ENCODE results near the gene MYO1G.

The MYO1G gene

DNA sequence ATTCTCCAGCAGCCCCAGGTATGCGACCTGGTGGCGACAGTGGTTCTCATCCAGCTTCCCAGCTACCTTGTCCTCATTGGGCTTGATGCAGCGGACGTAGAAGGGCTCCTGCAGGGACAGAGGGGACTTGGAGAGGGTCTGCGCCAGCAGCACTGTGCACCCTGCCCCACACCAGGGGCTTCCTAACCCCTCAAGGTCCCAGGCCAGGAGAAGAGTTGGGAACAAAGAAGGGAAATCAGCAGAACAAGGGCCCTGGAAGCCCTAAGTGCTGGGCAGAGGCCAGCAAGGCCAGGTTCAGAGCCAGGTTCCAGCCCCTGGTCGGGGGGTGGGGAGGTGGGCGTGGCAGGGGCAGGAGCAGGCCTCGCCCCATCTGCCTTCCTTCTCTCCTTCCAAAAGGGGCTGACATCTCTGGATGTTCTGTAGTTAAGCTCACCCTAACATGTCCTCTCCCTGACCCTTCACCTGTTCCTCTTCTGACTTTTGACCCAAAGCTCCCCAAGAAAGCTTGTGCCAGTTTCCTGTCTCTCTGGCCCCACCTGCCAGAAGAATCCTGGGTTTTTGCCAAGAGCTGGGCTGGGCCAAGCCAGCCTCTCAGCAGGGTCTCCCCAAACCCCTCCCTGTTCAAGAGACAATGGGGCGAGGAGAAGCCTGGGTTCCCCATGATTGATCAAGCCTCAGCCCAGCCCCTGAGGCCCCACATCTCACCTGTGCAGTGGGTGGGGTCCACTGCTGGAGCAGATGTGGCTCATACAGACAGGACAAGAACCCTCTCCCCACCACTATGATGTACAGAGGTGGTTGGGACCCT is 11.9 kb downstream of the MYO1G start:
- Mint-ChIP-seq H3K36me3 (peaks cover 100% of the 10 kb centered on the region), H3K9me3 (no peaks in the 10 kb centered on the region), H3K27ac (peak overlapping the region; percentile 94), H3K4me3 (no peak overlapping the region), H3K4me1 (peaks cover 44% of the 10 kb centered on the region)
- ATAC-seq (no peak), DNase-seq (ENCODE audit: low spot score in 2 of 2) (no peak)

DNA sequence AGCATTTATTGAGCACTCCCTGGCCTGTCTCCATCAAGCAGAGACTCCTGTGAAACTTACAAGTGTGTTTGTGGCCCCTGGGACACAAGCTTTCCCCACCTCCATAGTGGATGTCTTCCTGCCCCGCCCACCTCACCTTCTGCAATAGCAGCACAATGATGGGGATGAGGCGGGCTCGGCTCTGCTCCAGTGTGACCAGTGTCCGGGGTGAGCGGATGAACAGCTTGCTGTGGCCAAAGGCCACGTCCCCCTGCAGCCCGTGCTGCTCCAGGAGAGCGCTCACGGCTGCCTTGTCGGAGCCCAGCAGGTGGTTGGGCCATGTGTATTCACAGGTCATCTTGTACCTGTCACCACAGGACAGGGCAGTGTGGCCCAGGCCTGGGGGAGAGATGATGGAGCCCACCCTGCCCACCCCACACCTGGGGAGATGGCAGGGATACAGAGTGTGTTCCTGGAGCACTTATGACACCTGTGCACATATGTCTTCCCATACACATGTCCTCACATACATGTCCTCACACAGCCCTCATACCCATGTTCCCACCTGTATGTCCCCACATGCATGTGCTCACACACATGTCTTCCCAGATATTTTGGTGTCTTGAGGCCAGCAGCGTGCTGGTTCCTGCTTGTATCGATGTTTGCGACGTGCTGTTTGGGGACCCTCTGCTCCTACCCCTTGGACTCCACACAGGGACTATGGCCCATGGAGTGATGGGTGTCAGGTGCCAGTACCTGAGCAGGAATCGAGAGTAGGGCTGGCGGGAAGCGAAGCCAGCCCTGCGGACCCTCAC is 12.7 kb downstream of the MYO1G start:
- DNase-seq (ENCODE audit: low spot score in 2 of 2) (peak in 1 of 2 donors; percentile 58), ATAC-seq (no peak)
- Mint-ChIP-seq H3K36me3 (peaks cover 98% of the 10 kb centered on the region), H3K27ac (peak overlapping the region; percentile 37), H3K4me3 (no peak overlapping the region), H3K9me3 (no peaks in the 10 kb centered on the region), H3K4me1 (peaks cover 39% of the 10 kb centered on the region)

DNA sequence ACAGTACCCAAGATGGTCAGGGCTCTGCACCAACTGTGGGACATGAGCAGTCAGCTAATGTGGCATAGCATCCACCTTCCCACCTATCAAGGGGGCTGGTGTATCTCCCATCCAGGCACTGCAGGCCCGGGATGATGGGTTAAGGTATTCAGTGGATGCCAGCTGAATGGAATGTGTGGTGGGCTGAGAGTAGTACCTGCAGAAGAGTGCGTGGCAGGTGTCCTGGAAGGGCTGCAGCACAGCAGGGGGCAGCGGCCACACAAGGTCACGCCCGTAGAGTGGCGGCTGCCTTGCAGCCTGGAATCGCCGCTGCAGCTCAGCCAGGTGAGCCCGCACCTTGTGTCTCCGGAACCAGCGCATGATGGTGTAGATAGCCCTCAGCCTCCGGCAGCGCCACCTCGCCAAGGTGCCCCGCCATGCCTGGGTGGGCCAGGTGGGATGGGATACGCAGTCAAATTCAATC is 13.3 kb downstream of the MYO1G start:
- H3K4me1 Mint-ChIP-seq, result peaks cover 42% of the 10 kb centered on the region
- DNase-seq (ENCODE audit: low spot score in 2 of 2) (no peak), ATAC-seq (no peak)
- peaks cover 96% of the 10 kb centered on the region for H3K36me3 Mint-ChIP-seq
- peak overlapping the region; percentile 3 for H3K4me3 Mint-ChIP-seq
- no peaks in the 10 kb centered on the region for H3K9me3 Mint-ChIP-seq
- H3K27ac Mint-ChIP-seq, result peak overlapping the region; percentile 88

DNA sequence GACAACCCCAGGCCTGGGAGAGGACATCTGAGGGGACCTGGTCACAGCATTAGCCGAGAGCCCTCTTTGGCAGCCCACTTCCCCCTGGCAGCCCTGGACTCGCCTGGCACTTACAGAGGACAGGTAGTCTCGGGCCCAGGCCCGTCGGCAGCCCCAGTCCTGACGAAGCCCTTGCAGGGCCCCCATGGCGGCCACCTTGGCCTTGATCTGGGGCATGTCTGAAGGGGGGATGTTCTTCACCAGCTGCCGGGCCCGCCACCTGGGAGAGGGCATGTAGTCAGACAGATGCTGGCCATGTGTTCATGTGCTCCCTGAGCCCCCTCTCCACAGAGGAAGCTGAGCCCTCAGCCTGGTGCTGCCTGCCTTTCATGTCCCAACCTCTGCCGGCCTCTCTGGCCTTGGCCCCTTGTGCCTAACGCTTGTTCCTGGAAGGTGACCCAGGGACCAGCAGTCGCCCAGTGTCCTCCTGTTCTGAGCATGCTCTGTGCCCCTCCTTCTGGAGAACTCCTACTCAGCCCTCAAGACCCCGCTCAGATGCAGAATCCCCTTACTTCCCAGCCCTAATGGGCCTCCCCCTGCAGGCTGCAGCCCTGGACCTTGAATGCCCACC is 13.9 kb downstream of the MYO1G start:
- Mint-ChIP-seq H3K4me3 (peak overlapping the region; percentile 3), H3K4me1 (peaks cover 47% of the 10 kb centered on the region), H3K27ac (peak overlapping the region; percentile 88), H3K36me3 (peaks cover 96% of the 10 kb centered on the region), H3K9me3 (no peaks in the 10 kb centered on the region)
- ATAC-seq, result no peak
- peak in 1 of 2 donors; percentile 64 for DNase-seq (ENCODE audit: low spot score in 2 of 2)

DNA sequence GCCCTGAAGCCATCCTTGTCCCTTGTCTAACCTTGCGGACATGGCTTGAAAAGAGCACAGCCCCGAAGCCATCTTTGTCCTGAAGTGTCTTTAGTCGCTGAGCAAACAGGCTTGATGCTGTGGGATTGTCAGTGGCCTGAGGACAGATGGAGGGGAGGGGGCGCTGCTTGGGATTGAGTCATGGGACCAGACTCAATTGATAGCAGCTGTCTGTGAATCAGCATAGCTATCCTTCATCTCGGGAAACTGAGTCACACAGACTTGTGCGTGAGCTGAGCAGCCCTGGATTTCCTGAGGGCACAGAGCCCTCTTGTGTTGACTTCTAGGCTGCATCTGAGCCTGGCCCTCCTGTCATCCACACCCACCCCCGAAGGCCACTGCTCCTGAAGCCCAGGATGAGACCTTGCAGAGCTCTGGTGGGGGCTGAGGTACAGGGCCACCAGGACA is 14.4 kb downstream of the MYO1G start:
- peak overlapping the region; percentile 88 for H3K27ac Mint-ChIP-seq
- no peak overlapping the region for H3K4me3 Mint-ChIP-seq
- ATAC-seq (peak; percentile 15), DNase-seq (ENCODE audit: low spot score in 2 of 2) (no peak)
- peaks cover 51% of the 10 kb centered on the region for H3K4me1 Mint-ChIP-seq
- peaks cover 96% of the 10 kb centered on the region for H3K36me3 Mint-ChIP-seq
- H3K9me3 Mint-ChIP-seq, result no peaks in the 10 kb centered on the region

DNA sequence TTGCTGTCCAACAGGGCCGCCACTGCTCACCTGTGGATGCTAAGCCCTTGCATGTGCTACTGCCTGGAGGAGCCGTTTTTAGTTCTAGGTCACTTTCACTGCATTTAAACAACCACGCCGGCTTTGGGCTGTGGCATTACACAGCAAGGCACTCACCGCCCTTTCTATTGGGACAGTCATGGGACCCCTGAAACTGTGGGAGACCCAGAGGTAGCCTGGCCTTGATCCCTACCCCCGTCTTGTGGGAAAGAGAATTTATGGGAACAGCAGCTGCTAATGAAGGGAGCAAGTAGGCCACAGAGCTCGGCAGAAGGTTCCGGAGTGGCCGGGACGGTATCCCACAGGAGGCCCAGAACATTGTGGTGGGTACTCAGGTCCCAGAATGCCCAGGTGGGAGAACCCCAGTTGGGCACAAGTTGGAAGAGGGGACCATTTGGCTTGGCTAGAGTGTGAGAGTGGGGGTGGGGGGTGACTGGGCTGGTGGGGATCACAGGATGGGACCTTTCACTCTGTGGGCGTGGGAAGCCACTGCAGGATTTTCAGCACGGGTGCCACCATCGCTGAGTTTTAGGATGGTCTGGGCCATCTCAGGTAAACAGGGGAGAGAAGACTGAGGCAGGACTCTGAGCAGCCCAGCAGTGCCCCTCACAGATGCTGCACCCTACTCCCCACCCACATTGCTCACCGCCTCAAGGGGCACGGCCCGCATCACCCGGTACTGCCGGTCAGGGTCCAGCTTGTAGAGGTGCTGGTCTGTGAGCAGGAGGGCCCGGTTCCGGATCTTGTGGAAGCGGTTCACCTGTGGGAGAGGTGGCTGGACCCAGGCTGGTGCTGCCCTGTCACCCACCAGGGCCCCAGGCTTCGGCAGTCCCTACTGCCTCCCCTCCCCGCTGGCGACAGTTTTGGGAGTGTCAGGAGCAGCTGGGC is 15.2 kb downstream of the MYO1G start:
- peaks cover 96% of the 10 kb centered on the region for H3K36me3 Mint-ChIP-seq
- ATAC-seq (peak; percentile 2), DNase-seq (ENCODE audit: low spot score in 2 of 2) (peak in 1 of 2 donors; percentile 51)
- no peak overlapping the region for H3K4me3 Mint-ChIP-seq
- H3K4me1 Mint-ChIP-seq, result peaks cover 55% of the 10 kb centered on the region
- peak overlapping the region; percentile 88 for H3K27ac Mint-ChIP-seq
- H3K9me3 Mint-ChIP-seq, result no peaks in the 10 kb centered on the region

DNA sequence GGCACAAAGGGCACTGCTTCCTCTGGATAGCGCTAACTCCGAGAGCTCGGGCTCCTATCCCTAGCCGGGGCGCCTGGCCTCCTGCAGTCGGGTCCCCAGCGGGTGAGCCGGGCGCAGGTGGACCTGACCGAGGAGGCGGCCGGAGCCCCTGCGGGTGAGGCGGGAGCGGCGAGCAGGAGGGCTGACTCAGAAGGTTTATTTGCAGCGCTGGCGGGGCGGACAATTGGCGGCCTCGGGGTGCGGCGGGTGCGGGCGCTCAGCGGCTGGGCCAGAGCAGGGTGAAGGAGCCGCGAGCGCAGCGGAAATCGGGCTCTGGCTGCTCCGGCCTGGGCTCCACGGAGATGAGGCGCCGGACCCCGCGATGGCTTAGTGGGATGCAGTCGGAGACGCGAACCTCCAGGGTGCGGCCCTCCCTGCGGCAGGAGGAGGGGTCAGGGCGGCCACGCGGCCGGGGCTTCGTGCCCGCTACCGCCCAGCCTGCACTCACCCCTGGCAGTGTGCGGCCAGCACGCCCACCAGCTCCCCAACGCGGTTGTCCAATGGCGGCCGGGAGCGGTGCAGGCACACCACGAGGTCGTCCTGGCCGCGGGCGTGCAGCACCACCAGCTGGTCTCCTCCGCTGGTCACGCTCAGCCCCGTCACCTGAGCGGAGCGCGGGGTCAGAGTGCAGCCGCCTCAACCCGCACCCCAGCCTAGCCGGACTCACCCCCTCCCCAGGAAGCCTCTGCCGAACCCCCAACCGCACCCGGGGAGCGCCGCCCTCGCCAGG is 16.1 kb downstream of the MYO1G start:
- no peaks in the 10 kb centered on the region for H3K9me3 Mint-ChIP-seq
- H3K4me1 Mint-ChIP-seq, result peaks cover 50% of the 10 kb centered on the region
- no peak overlapping the region for H3K4me3 Mint-ChIP-seq
- DNase-seq (ENCODE audit: low spot score in 2 of 2), result peak in 1 of 2 donors; percentile 54
- peak overlapping the region; percentile 88 for H3K27ac Mint-ChIP-seq
- ATAC-seq, result peak; percentile 1
- H3K36me3 Mint-ChIP-seq, result peaks cover 96% of the 10 kb centered on the region

DNA sequence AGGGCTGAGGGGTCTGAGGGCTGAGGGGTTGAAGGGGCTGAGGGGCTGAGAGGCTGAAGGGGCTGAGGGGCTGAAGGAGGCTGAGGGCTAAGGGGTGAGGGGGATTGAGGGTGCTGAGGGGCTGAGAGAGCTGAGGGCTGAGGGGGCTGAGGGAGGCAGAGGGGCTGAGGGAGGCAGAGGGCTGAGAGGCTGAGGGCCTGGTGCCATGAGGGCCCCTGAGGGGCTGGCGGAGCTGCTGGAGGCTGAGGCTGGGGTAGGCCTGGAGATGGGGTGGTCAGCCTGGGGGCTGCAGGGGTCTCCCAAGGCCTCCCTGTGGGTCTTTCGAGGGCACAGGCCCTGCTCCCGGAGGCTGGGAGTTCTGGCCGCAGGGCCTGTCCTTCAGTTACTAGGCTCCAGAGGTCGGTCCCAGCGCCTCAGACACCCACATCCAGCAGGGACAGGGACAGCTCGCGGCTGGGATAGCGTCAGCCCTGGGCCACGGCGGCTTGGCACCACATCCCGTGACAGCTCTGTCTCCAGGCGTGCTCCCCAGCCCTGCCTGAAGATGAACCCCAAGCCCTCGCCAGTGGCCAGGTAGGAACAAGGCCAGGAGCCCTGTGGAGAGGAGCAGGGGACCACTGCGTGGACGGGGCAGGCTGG is 16.9 kb downstream of the MYO1G start:
- peak in 1 of 2 donors; percentile 60 for DNase-seq (ENCODE audit: low spot score in 2 of 2)
- no peak overlapping the region for H3K4me3 Mint-ChIP-seq
- peaks cover 96% of the 10 kb centered on the region for H3K36me3 Mint-ChIP-seq
- peak; percentile 45 for ATAC-seq
- H3K9me3 Mint-ChIP-seq, result no peaks in the 10 kb centered on the region
- peaks cover 49% of the 10 kb centered on the region for H3K4me1 Mint-ChIP-seq
- peak overlapping the region; percentile 88 for H3K27ac Mint-ChIP-seq

DNA sequence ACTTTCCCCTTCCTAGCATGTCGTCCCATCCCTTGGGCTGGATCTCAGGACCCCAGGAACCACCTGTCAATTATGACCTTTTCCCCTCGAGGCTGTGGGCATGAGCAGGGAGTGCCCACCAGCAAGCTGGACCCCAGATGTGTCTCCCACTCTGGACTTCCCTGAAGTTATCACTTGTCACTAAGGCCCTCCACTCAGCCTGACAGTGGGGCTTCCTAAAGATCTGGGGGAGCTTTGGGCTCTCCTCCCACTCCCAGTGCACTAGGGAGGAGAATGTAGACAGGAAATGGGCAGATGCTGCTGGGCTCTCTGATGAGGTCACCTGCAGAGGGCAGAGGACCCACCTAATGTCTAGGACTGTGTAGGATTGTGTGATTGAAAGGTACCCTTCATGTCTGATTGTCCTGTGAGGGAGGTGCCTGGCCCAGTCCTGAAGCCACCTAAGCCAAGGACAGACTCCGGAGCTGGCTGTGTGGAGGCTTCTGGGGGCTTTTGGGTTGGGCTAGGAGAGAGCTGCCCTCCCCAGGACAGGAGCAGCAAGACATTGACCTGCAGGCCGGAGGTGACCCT is 18.7 kb downstream of the MYO1G start:
- DNase-seq (ENCODE audit: low spot score in 2 of 2) (peak in 1 of 2 donors; percentile 56), ATAC-seq (no peak)
- peak overlapping the region; percentile 94 for H3K27ac Mint-ChIP-seq
- H3K36me3 Mint-ChIP-seq, result peaks cover 96% of the 10 kb centered on the region
- H3K4me3 Mint-ChIP-seq, result peak overlapping the region; percentile 4
- H3K4me1 Mint-ChIP-seq, result peaks cover 33% of the 10 kb centered on the region
- H3K9me3 Mint-ChIP-seq, result no peaks in the 10 kb centered on the region

DNA sequence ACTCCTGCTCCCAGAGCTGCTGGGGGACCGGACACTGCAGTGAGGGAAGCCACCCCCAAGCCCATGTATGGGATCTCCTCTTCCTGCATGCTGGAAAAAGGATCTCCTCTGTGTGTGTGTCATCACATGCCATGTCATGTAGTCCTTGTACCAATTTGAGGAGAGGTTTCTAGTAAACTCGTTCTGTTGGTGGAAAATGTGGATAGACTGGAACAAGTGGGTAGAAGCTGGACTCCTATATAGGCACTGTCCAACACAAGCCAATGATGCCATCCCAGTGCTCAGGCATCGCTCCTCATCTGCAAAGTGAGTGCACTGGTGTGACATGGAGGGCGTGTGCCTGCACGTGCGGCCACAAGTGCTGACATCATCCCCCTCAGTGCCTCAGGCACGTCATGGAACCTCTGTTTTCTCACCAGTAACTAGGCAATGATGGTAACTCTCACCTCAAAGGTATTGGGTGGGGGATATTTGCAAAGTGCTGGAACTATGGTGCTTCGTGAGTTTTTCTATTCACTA is 19.3 kb downstream of the MYO1G start:
- H3K27ac Mint-ChIP-seq, result peak overlapping the region; percentile 94
- peak; percentile 65 for ATAC-seq
- DNase-seq (ENCODE audit: low spot score in 2 of 2), result peak in 1 of 2 donors; percentile 69
- no peaks in the 10 kb centered on the region for H3K9me3 Mint-ChIP-seq
- H3K4me3 Mint-ChIP-seq, result no peak overlapping the region
- peaks cover 96% of the 10 kb centered on the region for H3K36me3 Mint-ChIP-seq
- peaks cover 36% of the 10 kb centered on the region for H3K4me1 Mint-ChIP-seq

DNA sequence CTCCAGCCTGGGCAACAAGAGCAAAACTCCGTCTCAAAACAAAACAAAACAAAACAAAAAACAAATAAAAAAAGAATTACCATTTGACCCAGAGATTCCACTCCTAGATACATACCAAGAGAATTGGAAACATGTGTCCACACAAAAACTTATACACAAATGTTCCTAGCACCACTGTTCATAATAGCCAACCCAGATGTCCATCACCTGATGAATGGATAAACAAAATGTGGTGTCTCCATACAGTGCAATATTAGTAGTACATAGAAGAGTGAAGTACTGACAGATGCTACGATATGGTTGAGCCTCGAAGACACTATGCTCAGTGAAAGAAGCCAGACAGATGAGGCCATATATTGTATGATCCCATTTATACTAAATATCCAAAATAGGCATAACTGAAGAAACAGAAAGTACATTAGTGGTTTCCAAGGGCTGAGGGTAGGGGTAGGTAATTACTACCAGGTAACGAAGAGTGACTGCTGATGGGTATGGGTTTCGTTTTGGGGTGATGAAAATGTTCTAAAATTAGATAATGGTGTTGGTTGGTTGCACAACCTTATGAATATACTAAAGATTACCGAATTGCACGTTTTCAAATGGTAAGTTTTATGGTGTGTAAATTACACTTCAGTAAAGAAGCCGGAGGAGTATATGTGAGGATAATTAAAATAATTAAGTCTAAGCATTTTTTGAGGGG is 20.0 kb downstream of the MYO1G start:
- Mint-ChIP-seq H3K27ac (peak overlapping the region; percentile 94), H3K36me3 (peaks cover 91% of the 10 kb centered on the region), H3K4me1 (peaks cover 36% of the 10 kb centered on the region), H3K4me3 (no peak overlapping the region), H3K9me3 (no peaks in the 10 kb centered on the region)
- no peak for DNase-seq (ENCODE audit: low spot score in 2 of 2)
- ATAC-seq, result no peak

DNA sequence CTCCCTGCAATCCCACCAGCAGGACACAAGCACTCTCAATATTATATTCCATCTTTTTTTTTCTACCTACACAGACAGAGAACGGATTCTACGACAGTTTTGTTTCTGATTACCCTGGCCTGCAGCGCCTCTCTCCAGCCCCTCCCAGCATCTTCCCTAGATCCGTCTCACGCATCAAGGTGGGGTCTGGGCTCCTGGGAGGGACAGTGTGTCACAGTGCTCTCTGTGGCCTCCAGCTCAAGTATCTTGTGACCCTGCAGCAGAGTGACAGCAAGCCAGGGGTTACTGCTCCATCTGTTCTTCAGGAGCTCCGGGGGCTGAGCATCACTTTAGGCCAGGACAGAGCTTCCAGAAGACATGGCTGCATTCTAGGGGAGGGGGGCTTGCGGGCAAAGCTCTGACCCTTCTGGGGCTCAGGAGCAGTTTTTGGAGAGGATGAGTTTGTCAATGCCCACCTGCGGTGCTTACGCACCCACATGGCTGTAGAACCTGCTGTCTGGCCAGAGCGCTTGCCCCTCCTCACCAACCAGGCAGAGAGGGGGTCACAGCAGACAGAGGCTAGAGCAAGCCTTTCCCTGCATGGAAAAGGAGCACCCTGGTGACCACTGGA is 22.6 kb downstream of the MYO1G start:
- Mint-ChIP-seq H3K27ac (peak overlapping the region; percentile 45), H3K9me3 (no peaks in the 10 kb centered on the region), H3K4me1 (peaks cover 29% of the 10 kb centered on the region), H3K4me3 (no peak overlapping the region), H3K36me3 (peaks cover 67% of the 10 kb centered on the region)
- ATAC-seq (no peak), DNase-seq (ENCODE audit: low spot score in 2 of 2) (no peak)

Data from stimulated activated effector memory CD8-positive, alpha-beta T cell treated with anti-CD3 and anti-CD28 coated beads, Interleukin-12 subunit alpha, Interleukin-12 subunit beta, amount 100 ng/mL, for 72 hours (primary cell).